Neural progenitor cell (in vitro differentiated cells): ENCODE results near the gene PTPRG. TPM values are rescaled to one million over a fixed set of nuclear protein-coding genes. Genes with fewer than 3 reads are reported as not detected.

Experiments
- DNase-seq: peaks from one replicate; pipeline ENCODE4 v3.0.0-alpha.2; 2016; ENCODE audit warnings: low spot score
- H2AFZ ChIP-seq: fragments of 200-600 bp; sonication (generic); replicated peaks from 2 replicates; pipeline ENCODE4 v1.6.1; 2016; ENCODE audit warnings: antibody characterized with exemption
- H3F3A ChIP-seq: fragments of 200-600 bp; sonication (generic); 2 replicates; pipeline ENCODE4 v1.6.1; 2016; ENCODE audit warnings: antibody characterized with exemption, low read depth
- H3K27ac ChIP-seq: fragments of 200-600 bp; sonication (generic); 2 replicates; pipeline ENCODE4 v1.5.1; 2016; ENCODE audit warnings: mild to moderate bottlenecking
- H3K27me3 ChIP-seq: fragments of 200-600 bp; sonication (generic); 2 replicates; pipeline ENCODE4 v1.6.1; 2016; ENCODE audit warnings: mild to moderate bottlenecking, moderate library complexity
- H3K36me3 ChIP-seq: fragments of 200-600 bp; sonication (generic); 2 replicates; pipeline ENCODE4 v1.5.1; 2016
- H3K4me1 ChIP-seq: fragments of 200-600 bp; sonication (generic); 2 replicates; pipeline ENCODE4 v1.6.1; 2016; ENCODE audit warnings: mixed run types
- H3K4me2 ChIP-seq: fragments of 200-600 bp; sonication (generic); 2 replicates; pipeline ENCODE4 v1.6.1; 2016
- H3K4me3 ChIP-seq: fragments of 200-600 bp; sonication (generic); 2 replicates; pipeline ENCODE4 v1.5.1; 2016
- H3K79me2 ChIP-seq: fragments of 200-600 bp; sonication (generic); 2 replicates; pipeline ENCODE4 v1.6.1; 2016; ENCODE audit warnings: low read depth
- H3K9ac ChIP-seq: fragments of 200-600 bp; sonication (generic); 2 replicates; pipeline ENCODE4 v1.6.1; 2016
- H3K9me3 ChIP-seq: fragments of 200-600 bp; sonication (generic); 2 replicates; pipeline ENCODE4 v1.5.1; 2016; ENCODE audit warnings: low read depth
- H4K20me1 ChIP-seq: fragments of 200-600 bp; sonication (generic); 2 replicates; pipeline ENCODE4 v1.6.1; 2016; ENCODE audit warnings: low read depth
- H3K27ac Mint-ChIP-seq: 3 replicates; pipeline ENCODE4 v1.8.0; 2021; ENCODE audit warnings: mixed read lengths
- H3K27me3 Mint-ChIP-seq: 2 replicates; pipeline ENCODE4 v1.8.0; 2022; ENCODE audit warnings: low read depth, mild to moderate bottlenecking, inconsistent platforms, moderate library complexity, mixed read lengths; ENCODE audit not compliant: insufficient read depth
- H3K36me3 Mint-ChIP-seq: 3 replicates; pipeline ENCODE4 v1.8.0; 2021; ENCODE audit warnings: mixed read lengths
- H3K4me1 Mint-ChIP-seq: 3 replicates; pipeline ENCODE4 v1.8.0; 2021; ENCODE audit warnings: mixed read lengths
- H3K4me3 Mint-ChIP-seq: 3 replicates; pipeline ENCODE4 v1.8.0; 2021; ENCODE audit warnings: mild to moderate bottlenecking, moderate library complexity, mixed read lengths
- H3K9me3 Mint-ChIP-seq: 3 replicates; pipeline ENCODE4 v1.8.0; 2020; ENCODE audit warnings: mixed read lengths
- EZH2 ChIP-seq: fragments of 200-600 bp; sonication (generic); IDR thresholded peaks from 2 replicates; pipeline ENCODE4 v1.6.1; 2017; ENCODE audit warnings: antibody characterized with exemption, mild to moderate bottlenecking, moderate library complexity
- EZH2phosphoT487 ChIP-seq: fragments of 200-600 bp; sonication (generic); IDR thresholded peaks from 2 replicates; pipeline ENCODE4 v1.6.1; 2017; ENCODE audit warnings: antibody characterized with exemption
- total RNA-seq: library from RNA; depleted of rRNA; stranded (reverse); fragments of >200 nt; gene quantifications from 2 replicates; pipeline ENCODE4 v1.2.3, GENCODE V29; 2015; ENCODE audit warnings: low replicate concordance
- TF ChIP-seq, protein P1 (sequence below): fragments of 200-600 bp; sonication (generic); IDR thresholded peaks from 2 replicates; pipeline ENCODE4 v1.5.1; 2017; ENCODE audit warnings: antibody characterized with exemption, mild to moderate bottlenecking

PTPRG gene
- total RNA-seq, 1 donor from 2014 or later, result 65.3 TPM

DNA sequence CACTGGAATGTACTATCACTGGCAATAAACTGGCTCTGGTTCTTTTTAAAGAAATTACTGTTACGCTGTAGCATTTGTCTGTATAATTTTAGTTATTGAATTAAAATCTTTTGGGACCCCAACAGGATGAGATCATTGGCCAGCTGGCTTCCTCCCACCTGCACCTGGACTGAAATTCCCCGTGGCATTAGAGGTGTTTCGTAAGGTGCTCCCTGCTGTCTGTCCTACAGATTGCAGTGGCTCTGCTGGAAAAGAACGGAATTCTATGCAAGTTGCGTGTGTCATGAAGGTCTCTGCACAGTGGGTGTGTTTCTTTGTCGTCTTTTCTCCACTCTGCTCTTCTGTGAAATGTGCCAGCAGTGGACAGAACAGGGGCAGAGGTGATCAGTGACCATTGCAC is 383.4 kb downstream of the PTPRG start:
- Histone ChIP-seq H3K27ac (peak overlapping the region; percentile 5), H3K4me3 (no peak overlapping the region), H3K79me2 (peaks cover 78% of the 10 kb centered on the region), H4K20me1 (peaks cover 36% of the 10 kb centered on the region), H3K27me3 (no peaks in the 10 kb centered on the region), H3K36me3 (no peaks in the 10 kb centered on the region), H3K9me3 (no peaks in the 10 kb centered on the region), H3K4me2 (peak overlapping the region; percentile 37), H2AFZ (no peak overlapping the region), H3K4me1 (peaks cover 62% of the 10 kb centered on the region), H3K9ac (no peak overlapping the region), H3F3A (peaks cover 52% of the 10 kb centered on the region)
- Mint-ChIP-seq H3K27ac (no peak overlapping the region), H3K4me1 (peaks cover 40% of the 10 kb centered on the region), H3K27me3 (peaks cover 2% of the 10 kb centered on the region), H3K36me3 (no peaks in the 10 kb centered on the region), H3K9me3 (peaks cover 7% of the 10 kb centered on the region), H3K4me3 (no peak overlapping the region)
- TF ChIP-seq, protein P1, sequence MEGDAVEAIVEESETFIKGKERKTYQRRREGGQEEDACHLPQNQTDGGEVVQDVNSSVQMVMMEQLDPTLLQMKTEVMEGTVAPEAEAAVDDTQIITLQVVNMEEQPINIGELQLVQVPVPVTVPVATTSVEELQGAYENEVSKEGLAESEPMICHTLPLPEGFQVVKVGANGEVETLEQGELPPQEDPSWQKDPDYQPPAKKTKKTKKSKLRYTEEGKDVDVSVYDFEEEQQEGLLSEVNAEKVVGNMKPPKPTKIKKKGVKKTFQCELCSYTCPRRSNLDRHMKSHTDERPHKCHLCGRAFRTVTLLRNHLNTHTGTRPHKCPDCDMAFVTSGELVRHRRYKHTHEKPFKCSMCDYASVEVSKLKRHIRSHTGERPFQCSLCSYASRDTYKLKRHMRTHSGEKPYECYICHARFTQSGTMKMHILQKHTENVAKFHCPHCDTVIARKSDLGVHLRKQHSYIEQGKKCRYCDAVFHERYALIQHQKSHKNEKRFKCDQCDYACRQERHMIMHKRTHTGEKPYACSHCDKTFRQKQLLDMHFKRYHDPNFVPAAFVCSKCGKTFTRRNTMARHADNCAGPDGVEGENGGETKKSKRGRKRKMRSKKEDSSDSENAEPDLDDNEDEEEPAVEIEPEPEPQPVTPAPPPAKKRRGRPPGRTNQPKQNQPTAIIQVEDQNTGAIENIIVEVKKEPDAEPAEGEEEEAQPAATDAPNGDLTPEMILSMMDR, result no peak
- no peak for TF ChIP-seq EZH2phosphoT487
- no peak for TF ChIP-seq EZH2
- no peak for DNase-seq

GRCh38 chr3:61945657-61946056 is 384.3 kb downstream of the PTPRG start:
- Mint-ChIP-seq H3K36me3 (no peaks in the 10 kb centered on the region), H3K4me1 (peaks cover 44% of the 10 kb centered on the region), H3K27ac (no peak overlapping the region), H3K27me3 (peaks cover 2% of the 10 kb centered on the region), H3K9me3 (peaks cover 7% of the 10 kb centered on the region), H3K4me3 (no peak overlapping the region)
- Histone ChIP-seq H3K4me2 (no peak overlapping the region), H3K27me3 (no peaks in the 10 kb centered on the region), H3K9me3 (no peaks in the 10 kb centered on the region), H3F3A (peaks cover 52% of the 10 kb centered on the region), H2AFZ (no peak overlapping the region), H3K79me2 (peaks cover 82% of the 10 kb centered on the region), H3K4me1 (peaks cover 71% of the 10 kb centered on the region), H3K9ac (no peak overlapping the region), H3K27ac (no peak overlapping the region), H3K4me3 (no peak overlapping the region), H4K20me1 (peaks cover 36% of the 10 kb centered on the region), H3K36me3 (no peaks in the 10 kb centered on the region)
- TF ChIP-seq, protein P1, result no peak
- TF ChIP-seq EZH2phosphoT487 (no peak), EZH2 (no peak)
- no peak for DNase-seq

GRCh38 chr3:61946570-61947324 is 385.4 kb downstream of the PTPRG start:
- no peaks in the 10 kb centered on the region for H3K36me3 Mint-ChIP-seq
- H3K4me1 Mint-ChIP-seq, result peaks cover 44% of the 10 kb centered on the region
- Histone ChIP-seq H3K79me2 (peaks cover 84% of the 10 kb centered on the region), H3K27ac (peak overlapping the region; percentile 87), H3K4me2 (peak overlapping the region; percentile 76), H2AFZ (no peak overlapping the region), H3K27me3 (no peaks in the 10 kb centered on the region), H3F3A (peaks cover 52% of the 10 kb centered on the region), H3K4me3 (peak overlapping the region; percentile 35), H3K4me1 (peaks cover 77% of the 10 kb centered on the region), H3K9me3 (no peaks in the 10 kb centered on the region), H3K36me3 (no peaks in the 10 kb centered on the region), H3K9ac (no peak overlapping the region), H4K20me1 (peaks cover 36% of the 10 kb centered on the region)
- H3K4me3 Mint-ChIP-seq, result no peak overlapping the region
- no peak overlapping the region for H3K27ac Mint-ChIP-seq
- peaks cover 4% of the 10 kb centered on the region for H3K27me3 Mint-ChIP-seq
- H3K9me3 Mint-ChIP-seq, result peaks cover 7% of the 10 kb centered on the region
- DNase-seq, result peak; percentile 84
- TF ChIP-seq EZH2phosphoT487, result peak; percentile 62
- TF ChIP-seq EZH2, result no peak
- TF ChIP-seq, protein P1, result no peak
